ENCODE results near the gene FZR1. TPM values are rescaled to one million over a fixed set of nuclear protein-coding genes. Genes with fewer than 3 reads are reported as not detected.

Gene FZR1
- total and polyA plus RNA-seq, 2 of the 13 experiments (the other 11 are each of a cell fraction or from before 2014, with no cell fraction given): 29.0 to 30.8 TPM

DNA sequence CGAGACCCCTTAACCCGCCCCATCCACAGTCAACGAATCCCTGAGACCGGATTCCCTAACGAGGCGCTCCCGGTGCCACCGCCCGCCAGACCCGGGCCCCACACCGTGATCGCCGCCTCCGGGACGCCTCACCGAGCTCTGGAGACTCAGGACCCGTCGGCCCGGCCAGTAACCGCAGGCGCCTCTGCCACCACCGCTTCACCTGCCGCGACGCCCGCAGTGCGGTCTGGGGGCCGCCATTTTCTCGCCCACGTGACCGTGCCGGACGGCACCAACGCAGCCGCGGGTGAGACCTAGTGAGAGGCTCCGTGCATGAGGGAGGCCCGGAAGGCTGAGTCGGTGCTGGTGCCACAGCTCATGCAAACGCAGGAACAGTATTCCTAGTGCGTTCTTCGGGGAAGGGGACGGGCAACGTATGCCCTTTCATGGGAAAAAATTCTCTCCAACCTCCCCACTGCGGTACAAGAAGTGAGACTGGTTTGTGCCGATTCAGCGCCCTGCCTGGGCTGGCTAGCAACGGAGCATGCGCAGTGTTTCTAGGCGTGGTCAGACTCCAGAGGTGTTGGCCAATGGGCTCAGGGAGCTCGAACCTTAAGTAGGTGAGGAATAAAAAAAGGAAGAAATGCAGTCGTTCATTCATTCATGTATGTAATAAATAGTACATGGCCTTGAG, 5.5 kb upstream of the FZR1 start, which contains the start of gene DOHH (continued):
- TF ChIP-seq ZNF280D (CRISPR knock-in tag; IDR thresholded peaks at IDR 0.05): 0 out of 2 replicates have a peak, but pooled peaks have one; percentile 64
- TF ChIP-seq, protein P1, sequence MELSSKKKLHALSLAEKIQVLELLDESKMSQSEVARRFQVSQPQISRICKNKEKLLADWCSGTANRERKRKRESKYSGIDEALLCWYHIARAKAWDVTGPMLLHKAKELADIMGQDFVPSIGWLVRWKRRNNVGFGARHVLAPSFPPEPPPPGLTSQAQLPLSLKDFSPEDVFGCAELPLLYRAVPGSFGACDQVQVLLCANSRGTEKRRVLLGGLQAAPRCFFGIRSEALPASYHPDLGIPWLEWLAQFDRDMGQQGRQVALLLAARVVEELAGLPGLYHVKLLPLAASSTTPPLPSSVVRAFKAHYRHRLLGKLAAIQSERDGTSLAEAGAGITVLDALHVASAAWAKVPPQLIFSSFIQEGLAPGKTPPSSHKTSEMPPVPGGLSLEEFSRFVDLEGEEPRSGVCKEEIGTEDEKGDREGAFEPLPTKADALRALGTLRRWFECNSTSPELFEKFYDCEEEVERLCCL (CRISPR knock-in tag; IDR thresholded peaks at IDR 0.05; ENCODE audit: borderline replicate concordance): 0 out of 2 replicates have a peak, but pooled peaks have one; percentile 65
- TF ChIP-seq ZNF510 (CRISPR knock-in tag; IDR thresholded peaks at IDR 0.05; ENCODE audit: low read depth): peak; percentile 68; the same call in 1 of the 2 replicates
- 0 out of 2 replicates have a peak, but pooled peaks have one; percentile 71 for TF ChIP-seq SNAI1 (CRISPR knock-in tag; IDR thresholded peaks at IDR 0.05; ENCODE audit: borderline replicate concordance)
- peak; percentile 47; the same call in 1 of the 2 replicates for TF ChIP-seq ZBTB49 (CRISPR knock-in tag; IDR thresholded peaks at IDR 0.05; ENCODE audit: borderline replicate concordance)
- TF ChIP-seq PPARG (CRISPR knock-in tag; conservative IDR thresholded peaks at IDR 0.05): no peak
- TF ChIP-seq MTF1 (CRISPR knock-in tag; IDR thresholded peaks at IDR 0.05): no peak
- peak; percentile 90 for TF ChIP-seq XRCC5 (optimal IDR thresholded peaks at IDR 0.05; ENCODE audit: low read length)
- TF ChIP-seq RXRB (CRISPR knock-in tag; IDR thresholded peaks at IDR 0.05; ENCODE audit: borderline replicate concordance): 0 out of 2 replicates have a peak, but pooled peaks have one; percentile 45
- no peak for TF ChIP-seq STAT5B (CRISPR knock-in tag; IDR thresholded peaks at IDR 0.05)
- peak; percentile 98 for TF ChIP-seq MAX (IDR thresholded peaks at IDR 0.05)
- peak; percentile 63 for TF ChIP-seq ELF3 (CRISPR knock-in tag; IDR thresholded peaks at IDR 0.05)
- peak; percentile 81 to 83 for TF ChIP-seq POLR2A (IDR thresholded peaks at IDR 0.05; ENCODE audit: insufficient read depth in 1 of 2, low read depth in 2 of 2, low read length in 2 of 2)
- TF ChIP-seq SPEN (CRISPR knock-in tag; IDR thresholded peaks at IDR 0.05; ENCODE audit: low read depth): peak; percentile 72; the same call in 1 of the 2 replicates
- peak; percentile 94 for TF ChIP-seq ZNF230 (CRISPR knock-in tag; IDR thresholded peaks at IDR 0.05)
- 0 out of 2 replicates have a peak, but pooled peaks have one; percentile 46 for TF ChIP-seq ETV6 (CRISPR knock-in tag; conservative IDR thresholded peaks at IDR 0.05)
- peak; percentile 93 for TF ChIP-seq ZFP91 (CRISPR knock-in tag; IDR thresholded peaks at IDR 0.05; ENCODE audit: borderline replicate concordance)
- no peak for TF ChIP-seq ZFAT (CRISPR knock-in tag; conservative IDR thresholded peaks at IDR 0.05)
- no peak for TF ChIP-seq SP1 (IDR thresholded peaks at IDR 0.05)
- TF ChIP-seq SP1 (CRISPR knock-in tag; IDR thresholded peaks at IDR 0.05): peak; percentile 60
- TF ChIP-seq ZNF24 (IDR thresholded peaks at IDR 0.05): peak; percentile 97
- no peak for TF ChIP-seq DNMT1 (CRISPR knock-in tag; IDR thresholded peaks at IDR 0.05)
- no peak for TF ChIP-seq ATM (IDR thresholded peaks at IDR 0.05; ENCODE audit: borderline replicate concordance)

Measured in HepG2 (cell line).